ENCODE data around the gene PRSS27. TPM values are rescaled to one million over a fixed set of nuclear protein-coding genes. Genes with fewer than 3 reads are reported as not detected.

PRSS27 gene
- total RNA-seq, 1 donor from 2014 or later: 0.11 TPM

DNA sequence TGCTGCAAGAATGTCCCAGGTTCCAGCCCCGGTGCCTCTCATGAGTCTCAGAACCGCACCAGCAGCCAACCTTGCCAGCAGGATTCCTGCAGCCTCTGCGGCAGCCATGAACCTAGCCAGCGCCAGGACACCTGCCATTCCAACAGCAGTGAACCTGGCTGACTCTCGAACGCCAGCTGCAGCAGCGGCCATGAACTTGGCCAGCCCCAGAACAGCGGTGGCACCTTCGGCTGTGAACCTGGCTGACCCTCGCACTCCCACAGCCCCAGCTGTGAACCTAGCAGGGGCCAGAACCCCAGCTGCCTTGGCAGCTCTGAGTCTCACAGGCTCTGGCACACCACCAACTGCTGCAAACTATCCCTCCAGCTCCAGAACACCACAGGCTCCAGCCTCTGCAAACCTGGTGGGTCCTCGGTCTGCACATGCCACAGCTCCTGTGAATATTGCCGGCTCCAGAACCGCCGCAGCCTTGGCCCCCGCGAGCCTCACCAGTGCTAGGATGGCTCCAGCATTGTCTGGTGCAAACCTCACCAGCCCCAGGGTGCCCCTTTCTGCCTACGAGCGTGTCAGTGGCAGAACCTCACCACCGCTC lies 47.2 kb upstream of the PRSS27 start:
- DNase-seq: no peak
- no peaks in the 10 kb centered on the region for H3K9me3 ChIP-seq (replicated peaks)
- H3K4me1 ChIP-seq: peaks cover 48% of the 10 kb centered on the region
- H3K36me3 ChIP-seq: peaks cover 100% of the 10 kb centered on the region
- no peaks in the 10 kb centered on the region for H3K27me3 ChIP-seq (ENCODE audit: low read depth)
- intact Hi-C loops (cut with micrococcal nuclease): no loop called here
- H3K4me3 ChIP-seq: no peak overlapping the region
- H3K27ac ChIP-seq (replicated peaks): no peak overlapping the region
- TF ChIP-seq, protein P1, sequence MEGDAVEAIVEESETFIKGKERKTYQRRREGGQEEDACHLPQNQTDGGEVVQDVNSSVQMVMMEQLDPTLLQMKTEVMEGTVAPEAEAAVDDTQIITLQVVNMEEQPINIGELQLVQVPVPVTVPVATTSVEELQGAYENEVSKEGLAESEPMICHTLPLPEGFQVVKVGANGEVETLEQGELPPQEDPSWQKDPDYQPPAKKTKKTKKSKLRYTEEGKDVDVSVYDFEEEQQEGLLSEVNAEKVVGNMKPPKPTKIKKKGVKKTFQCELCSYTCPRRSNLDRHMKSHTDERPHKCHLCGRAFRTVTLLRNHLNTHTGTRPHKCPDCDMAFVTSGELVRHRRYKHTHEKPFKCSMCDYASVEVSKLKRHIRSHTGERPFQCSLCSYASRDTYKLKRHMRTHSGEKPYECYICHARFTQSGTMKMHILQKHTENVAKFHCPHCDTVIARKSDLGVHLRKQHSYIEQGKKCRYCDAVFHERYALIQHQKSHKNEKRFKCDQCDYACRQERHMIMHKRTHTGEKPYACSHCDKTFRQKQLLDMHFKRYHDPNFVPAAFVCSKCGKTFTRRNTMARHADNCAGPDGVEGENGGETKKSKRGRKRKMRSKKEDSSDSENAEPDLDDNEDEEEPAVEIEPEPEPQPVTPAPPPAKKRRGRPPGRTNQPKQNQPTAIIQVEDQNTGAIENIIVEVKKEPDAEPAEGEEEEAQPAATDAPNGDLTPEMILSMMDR (IDR thresholded peaks at IDR 0.05; ENCODE audit: borderline replicate concordance): no peak

DNA sequence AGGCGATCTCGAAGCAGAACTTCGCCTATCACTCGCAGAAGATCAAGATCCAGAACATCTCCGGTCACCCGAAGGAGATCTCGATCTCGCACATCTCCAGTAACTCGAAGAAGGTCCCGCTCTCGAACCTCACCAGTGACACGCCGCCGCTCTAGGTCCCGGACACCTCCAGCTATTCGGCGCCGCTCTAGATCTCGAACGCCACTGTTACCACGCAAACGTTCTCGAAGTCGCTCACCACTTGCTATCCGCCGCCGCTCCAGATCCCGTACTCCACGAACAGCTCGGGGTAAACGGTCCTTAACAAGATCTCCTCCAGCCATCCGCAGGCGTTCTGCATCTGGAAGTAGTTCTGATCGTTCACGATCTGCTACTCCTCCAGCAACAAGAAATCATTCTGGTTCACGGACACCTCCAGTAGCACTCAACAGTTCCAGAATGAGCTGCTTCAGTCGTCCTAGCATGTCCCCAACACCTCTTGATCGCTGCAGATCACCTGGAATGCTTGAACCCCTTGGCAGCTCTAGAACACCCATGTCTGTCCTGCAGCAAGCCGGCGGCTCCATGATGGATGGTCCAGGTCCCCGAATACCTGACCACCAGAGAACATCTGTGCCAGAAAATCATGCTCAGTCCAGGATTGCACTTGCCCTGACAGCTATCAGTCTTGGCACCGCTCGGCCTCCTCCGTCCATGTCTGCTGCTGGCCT lies 46.6 kb upstream of the PRSS27 start:
- Histone ChIP-seq H3K27me3 (ENCODE audit: low read depth) (no peaks in the 10 kb centered on the region), H3K36me3 (peaks cover 100% of the 10 kb centered on the region), H3K4me1 (peaks cover 45% of the 10 kb centered on the region), H3K9me3 (replicated peaks) (no peaks in the 10 kb centered on the region), H3K27ac (replicated peaks) (no peak overlapping the region), H3K4me3 (no peak overlapping the region)
- intact Hi-C loops (cut with micrococcal nuclease): no loop called here
- TF ChIP-seq, protein P1 (IDR thresholded peaks at IDR 0.05; ENCODE audit: borderline replicate concordance): no peak
- no peak for DNase-seq

DNA sequence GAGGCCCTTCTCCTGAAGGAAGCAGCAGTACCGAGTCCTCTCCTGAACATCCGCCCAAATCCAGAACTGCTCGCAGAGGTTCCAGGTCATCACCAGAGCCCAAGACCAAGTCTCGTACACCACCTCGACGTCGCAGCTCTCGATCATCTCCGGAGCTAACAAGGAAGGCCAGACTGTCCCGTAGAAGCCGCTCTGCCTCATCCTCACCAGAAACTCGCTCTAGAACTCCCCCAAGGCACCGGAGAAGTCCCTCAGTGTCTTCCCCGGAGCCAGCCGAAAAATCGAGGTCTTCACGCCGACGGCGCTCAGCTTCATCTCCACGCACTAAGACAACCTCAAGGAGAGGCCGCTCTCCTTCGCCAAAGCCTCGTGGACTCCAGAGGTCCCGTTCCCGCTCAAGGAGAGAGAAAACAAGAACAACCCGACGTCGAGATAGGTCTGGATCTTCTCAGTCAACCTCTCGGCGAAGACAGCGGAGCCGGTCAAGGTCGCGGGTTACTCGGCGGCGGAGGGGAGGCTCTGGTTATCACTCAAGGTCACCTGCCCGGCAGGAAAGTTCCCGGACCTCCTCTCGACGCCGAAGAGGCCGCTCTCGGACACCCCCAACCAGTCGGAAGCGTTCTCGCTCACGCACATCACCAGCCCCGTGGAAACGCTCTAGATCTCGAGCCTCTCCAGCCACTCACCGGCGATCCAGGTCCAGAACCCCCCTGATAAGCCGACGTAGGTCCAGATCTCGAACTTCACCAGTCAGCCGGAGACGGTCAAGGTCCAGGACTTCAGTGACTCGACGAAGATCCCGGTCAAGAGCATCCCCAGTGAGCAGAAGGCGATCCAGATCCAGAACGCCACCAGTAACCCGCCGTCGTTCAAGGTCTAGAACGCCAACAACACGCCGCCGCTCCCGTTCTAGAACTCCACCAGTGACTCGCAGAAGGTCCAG lies 45.7 kb upstream of the PRSS27 start:
- H3K4me1 ChIP-seq: peaks cover 46% of the 10 kb centered on the region
- peaks cover 100% of the 10 kb centered on the region for H3K36me3 ChIP-seq
- intact Hi-C loops (cut with micrococcal nuclease): no loop called here
- no peak overlapping the region for H3K4me3 ChIP-seq
- TF ChIP-seq, protein P1 (IDR thresholded peaks at IDR 0.05; ENCODE audit: borderline replicate concordance): no peak
- H3K27ac ChIP-seq (replicated peaks): no peak overlapping the region
- no peaks in the 10 kb centered on the region for H3K27me3 ChIP-seq (ENCODE audit: low read depth)
- H3K9me3 ChIP-seq (replicated peaks): no peaks in the 10 kb centered on the region
- no peak for DNase-seq

DNA sequence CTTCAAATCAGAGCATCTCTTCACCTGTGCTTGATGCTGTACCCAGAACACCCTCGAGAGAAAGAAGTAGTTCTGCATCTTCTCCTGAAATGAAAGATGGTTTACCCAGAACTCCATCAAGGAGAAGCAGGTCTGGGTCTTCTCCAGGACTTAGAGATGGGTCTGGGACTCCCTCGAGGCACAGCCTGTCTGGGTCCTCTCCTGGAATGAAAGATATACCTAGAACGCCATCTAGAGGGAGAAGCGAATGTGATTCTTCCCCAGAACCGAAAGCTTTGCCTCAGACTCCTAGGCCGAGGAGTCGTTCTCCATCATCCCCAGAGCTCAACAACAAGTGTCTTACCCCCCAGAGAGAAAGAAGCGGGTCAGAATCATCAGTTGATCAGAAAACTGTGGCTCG lies 44.7 kb upstream of the PRSS27 start:
- no peak overlapping the region for H3K27ac ChIP-seq (replicated peaks)
- intact Hi-C loops (cut with micrococcal nuclease): no loop called here
- H3K27me3 ChIP-seq (ENCODE audit: low read depth): no peaks in the 10 kb centered on the region
- H3K36me3 ChIP-seq: peaks cover 100% of the 10 kb centered on the region
- H3K4me1 ChIP-seq: peaks cover 45% of the 10 kb centered on the region
- H3K4me3 ChIP-seq: no peak overlapping the region
- TF ChIP-seq, protein P1 (IDR thresholded peaks at IDR 0.05; ENCODE audit: borderline replicate concordance): no peak
- no peak for DNase-seq
- no peaks in the 10 kb centered on the region for H3K9me3 ChIP-seq (replicated peaks)

DNA sequence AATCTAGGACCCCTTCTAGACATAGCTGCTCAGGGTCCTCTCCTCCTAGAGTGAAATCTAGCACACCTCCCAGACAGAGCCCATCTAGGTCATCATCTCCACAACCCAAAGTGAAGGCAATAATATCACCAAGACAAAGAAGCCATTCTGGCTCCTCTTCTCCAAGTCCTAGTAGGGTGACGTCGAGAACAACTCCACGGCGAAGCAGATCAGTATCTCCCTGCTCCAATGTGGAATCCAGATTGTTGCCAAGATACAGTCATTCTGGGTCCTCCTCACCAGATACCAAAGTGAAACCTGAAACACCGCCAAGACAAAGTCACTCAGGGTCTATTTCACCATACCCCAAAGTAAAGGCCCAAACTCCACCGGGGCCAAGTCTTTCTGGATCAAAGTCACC lies 43.1 kb upstream of the PRSS27 start:
- H3K36me3 ChIP-seq: peaks cover 100% of the 10 kb centered on the region
- no peaks in the 10 kb centered on the region for H3K27me3 ChIP-seq (ENCODE audit: low read depth)
- TF ChIP-seq, protein P1 (IDR thresholded peaks at IDR 0.05; ENCODE audit: borderline replicate concordance): no peak
- H3K27ac ChIP-seq (replicated peaks): no peak overlapping the region
- H3K4me1 ChIP-seq: peaks cover 38% of the 10 kb centered on the region
- intact Hi-C loops (cut with micrococcal nuclease): no loop called here
- no peaks in the 10 kb centered on the region for H3K9me3 ChIP-seq (replicated peaks)
- H3K4me3 ChIP-seq: no peak overlapping the region
- no peak for DNase-seq
